Measurements from ENCODE around the gene FILIP1.

DNA sequence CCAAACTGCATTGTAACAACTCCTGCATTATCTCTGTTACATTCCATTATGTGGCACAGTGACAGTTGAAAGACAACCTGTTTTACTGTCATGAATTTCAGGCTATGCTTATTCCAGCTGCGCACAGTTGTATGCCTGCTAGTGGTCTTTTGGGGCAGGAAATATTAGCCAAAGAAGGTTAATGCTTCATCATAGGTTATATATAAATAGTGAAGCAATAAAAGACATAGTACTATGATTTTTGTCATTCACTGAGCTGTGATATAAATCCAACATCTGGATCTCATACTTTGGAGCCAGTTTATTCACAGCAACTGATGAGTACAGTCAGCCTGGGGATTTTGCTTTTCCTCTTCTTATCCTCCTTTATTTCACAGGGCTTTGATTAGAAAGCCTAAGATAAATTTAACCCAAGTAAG, 55.6 kb downstream of the FILIP1 start:
- no peak for TF ChIP-seq CTCF (IDR thresholded peaks at IDR 0.05)
- TF ChIP-seq POLR2A (IDR thresholded peaks at IDR 0.05), result no peak
- no peak for TF ChIP-seq POLR2AphosphoS5 (IDR thresholded peaks at IDR 0.05)
- no peak for TF ChIP-seq EP300 (IDR thresholded peaks at IDR 0.05; ENCODE audit: low read depth)
